ENCODE results near the gene CCDC63.

Gene CCDC63

GRCh38 chr12:110846615-110847566 lies at the start of gene CCDC63:
CCDC63 (plus strand) TSS chr12:110846987; CDS start chr12:110852955, 5,968 bp downstream.
- peak; percentile 12 to 63 for DNase-seq

GRCh38 chr12:110798461-110798860 lies 48.3 kb upstream of the CCDC63 start:
- no peak for DNase-seq

DNA sequence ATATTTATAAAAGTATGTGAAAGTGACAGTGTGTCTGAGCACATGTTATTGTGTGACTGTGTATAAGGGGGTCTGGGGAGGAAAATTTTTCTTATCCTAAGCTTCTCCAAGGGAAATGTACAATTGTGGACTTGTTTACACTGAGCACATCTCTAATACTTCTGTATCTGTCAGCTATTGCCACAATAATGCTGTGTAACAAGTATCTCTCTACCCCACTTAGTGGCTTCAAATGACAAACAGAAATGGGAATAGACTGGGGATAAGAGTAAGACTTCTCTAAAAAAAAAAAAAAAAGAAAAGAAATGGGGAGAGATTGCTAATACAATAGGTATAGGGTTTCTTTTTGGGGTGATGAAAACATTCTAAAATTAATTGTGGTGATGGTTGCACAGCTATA lies 44.3 kb upstream of the CCDC63 start:
- no peak for DNase-seq

DNA sequence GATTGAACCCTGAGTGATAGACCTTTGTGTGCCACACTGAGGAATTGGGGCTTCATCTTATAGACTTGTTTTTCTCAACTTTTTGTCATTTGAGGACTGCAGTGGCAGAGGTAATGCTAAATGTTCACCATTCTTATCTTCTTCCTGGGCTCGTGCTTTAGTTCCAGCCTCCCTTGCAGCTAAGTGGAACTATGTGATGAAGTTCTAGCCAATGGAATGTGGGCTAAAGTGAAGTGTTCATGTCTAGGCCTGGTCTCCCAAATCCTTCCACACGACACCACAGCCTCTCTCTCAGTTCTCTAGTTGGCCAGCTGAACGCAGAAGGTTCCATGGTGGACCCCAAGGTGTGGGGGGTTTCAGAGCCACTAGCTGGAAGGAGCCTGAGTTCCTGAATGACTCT lies 42.4 kb upstream of the CCDC63 start:
- no peak for DNase-seq

DNA sequence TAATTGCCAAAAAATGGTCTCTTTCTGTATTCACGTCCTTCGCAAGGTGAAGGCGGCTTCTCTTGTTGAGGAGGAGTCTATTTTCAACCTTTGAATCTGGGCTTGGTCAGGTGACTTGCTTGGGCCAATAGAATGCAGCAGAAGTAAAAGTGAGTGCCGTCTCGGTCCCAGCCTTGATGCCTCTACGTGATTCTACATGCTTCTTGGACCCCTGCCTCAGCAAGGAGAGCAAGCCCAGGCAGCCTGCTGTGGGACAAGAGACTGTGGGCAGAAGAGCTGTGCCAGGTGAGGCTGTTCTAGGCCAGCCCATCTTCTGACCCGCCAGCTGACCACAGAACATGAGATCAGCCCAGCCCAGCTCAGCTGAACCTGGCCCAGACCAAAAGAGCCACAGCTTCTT lies 39.1 kb upstream of the CCDC63 start:
- DNase-seq: no peak

- DNase-seq: no peak
Observed at GRCh38 chr12:110809149-110809548, 37.6 kb upstream of the CCDC63 start.

DNA sequence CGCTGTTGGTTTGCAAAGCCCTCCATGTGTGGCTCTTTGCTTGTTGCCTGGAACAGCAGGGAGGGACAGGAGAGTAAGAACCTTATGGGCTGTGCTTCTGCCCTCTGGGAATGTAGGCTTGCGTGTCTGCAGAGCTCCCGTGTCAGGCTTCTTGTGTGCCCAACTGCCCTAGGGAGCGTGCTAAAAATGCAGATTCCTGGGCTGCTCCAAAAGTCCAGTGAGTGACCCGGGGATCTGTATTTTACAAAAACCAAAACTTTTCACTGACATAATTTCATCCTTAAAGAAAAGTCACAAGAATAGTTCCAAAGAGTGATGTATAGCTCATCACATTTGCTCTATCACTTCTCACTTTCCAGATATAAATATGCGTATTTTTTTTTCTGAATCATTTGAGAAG lies 34.8 kb upstream of the CCDC63 start:
- DNase-seq: no peak

DNA sequence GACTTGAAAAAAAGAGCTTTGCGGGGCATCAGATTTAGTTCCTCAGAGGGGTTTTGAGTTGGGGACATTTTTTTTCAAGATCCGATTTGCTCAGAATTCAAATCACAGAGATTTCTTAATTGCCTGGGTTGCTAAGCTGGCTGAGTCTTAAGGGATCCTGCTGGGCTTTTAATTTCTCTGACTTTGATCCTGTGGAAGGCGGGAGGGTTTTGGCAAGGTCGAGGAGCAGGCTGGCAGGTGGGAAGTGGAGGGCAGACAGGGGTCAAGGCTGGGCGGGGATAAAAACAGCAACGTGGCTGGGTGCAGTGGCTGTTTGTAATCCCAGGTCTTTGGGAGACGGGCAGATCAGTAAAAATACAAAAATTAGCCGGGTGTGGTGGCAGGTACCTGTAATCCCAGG lies 33.5 kb upstream of the CCDC63 start:
- no peak for DNase-seq

GRCh38 chr12:110813756-110814155 lies 33.0 kb upstream of the CCDC63 start:
- DNase-seq: no peak

GRCh38 chr12:110816248-110816647 lies 30.5 kb upstream of the CCDC63 start:
- DNase-seq: no peak

DNA sequence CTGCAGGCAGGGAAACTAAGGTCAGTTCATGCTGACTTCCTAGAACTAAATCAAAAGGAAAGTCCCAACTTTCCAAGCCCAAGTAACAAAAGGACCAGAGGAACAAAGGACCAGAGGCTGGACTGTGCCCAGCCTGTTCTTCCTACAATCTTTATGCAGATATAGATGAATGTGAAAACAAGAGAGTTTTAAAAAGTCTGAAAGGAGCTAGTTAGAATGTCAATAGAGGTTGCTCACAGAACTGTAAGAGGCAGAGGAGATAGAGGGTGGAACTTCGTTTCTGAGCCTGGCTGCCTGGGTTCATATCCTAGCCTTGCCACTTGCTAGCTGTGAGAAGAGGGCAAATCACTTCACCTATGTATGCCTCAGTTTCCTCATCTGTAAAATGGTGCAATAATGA lies 30.0 kb upstream of the CCDC63 start:
- DNase-seq: no peak

GRCh38 chr12:110818511-110818910 lies 28.3 kb upstream of the CCDC63 start:
- no peak for DNase-seq

DNA sequence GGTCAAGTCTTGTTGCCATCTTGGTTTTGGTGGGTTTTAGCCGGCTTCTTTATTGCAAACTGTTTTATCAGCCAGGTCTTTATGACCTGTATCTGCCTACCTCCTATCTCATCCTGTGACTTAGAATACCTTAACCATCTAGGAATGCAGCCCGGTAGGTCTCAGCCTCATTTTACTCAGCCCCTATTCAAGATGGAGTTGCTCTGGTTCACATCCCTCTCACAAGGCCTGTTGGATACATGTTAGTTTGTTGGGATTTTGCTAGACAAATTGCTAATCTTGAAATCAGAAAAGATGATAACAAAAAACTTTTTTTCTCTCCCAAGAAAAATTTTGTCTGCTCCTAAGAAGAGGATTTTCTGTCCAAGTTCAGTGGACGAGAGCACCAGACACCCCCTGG lies 27.6 kb upstream of the CCDC63 start:
- DNase-seq: no peak

- DNase-seq: no peak
Observed at GRCh38 chr12:110819646-110820045, 27.1 kb upstream of the CCDC63 start.

- DNase-seq: no peak
Observed at GRCh38 chr12:110821917-110822316, 24.9 kb upstream of the CCDC63 start.

GRCh38 chr12:110822821-110823415 lies 23.9 kb upstream of the CCDC63 start:
- no peak for DNase-seq

DNA sequence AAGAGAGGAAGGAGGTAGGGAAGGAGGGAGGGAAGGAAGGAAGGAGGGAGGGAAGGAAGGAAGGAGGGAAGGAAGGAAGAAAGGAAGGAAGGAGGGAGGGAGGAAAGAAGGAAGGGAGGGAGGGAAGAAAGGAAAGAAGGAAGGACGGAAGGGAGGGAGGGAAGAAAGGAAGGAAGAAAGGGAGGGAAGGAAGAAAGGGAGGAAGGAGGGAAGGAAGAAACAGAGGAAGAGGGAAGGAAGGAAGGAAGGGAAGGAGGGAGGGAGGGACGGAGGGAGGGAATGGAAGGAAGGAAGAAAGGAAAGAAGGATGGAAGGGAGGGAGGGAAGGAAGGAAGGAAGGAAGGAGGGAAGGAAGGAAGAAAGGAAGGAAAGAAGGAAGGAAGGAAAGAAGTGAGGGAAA lies 22.4 kb upstream of the CCDC63 start:
- DNase-seq: no peak

GRCh38 chr12:110825530-110825929 lies 21.3 kb upstream of the CCDC63 start:
- no peak for DNase-seq

DNA sequence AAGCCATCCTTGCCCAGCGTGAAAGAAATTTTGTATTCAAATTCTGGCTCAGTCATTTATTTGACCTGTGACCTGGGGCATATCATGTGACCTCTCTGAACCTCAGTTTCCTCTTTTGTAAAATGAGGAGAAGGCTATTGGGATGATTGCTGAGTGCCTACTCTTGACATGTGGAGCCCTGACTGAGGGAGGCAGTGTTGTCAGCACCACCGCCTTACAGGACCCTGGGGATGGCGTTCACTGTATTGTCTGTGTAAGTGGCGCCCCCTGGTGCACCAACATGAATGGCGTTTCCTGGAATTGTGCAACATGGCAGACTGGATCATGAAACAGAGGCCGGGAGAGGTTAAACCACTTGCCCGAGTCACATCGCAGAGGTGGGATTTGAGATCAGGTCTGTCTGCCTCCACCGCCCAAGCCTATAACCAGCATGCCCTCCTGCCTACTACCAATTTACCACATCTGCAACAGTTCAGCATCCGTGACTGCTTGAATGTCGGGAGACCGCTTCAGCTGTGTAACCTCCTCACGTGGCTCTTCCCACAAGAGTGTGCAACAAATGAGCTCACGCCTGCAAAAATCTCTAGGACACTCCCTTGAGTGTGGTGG lies 20.1 kb upstream of the CCDC63 start:
- peak; percentile 79 to 86 for DNase-seq

DNA sequence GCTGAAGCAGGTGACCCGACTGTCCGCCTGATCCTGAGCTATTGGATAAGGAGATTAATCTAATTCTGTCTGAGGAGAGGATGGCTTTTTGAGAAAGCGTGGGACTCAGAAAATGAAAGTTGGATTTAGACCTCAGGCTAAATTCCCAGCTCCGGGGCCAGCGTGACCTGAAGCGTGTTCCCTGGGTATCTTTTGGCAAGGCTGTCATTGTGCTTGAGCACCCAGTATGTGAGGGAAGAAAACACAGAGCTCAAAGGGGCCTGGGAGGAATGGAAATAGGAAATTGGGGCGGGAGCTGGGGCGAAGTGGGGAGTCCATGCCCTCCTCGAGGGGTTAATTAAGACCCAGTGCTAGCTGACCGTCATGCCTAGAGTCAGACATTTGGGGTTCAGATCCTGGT lies 17.5 kb upstream of the CCDC63 start:
- DNase-seq: no peak

DNA sequence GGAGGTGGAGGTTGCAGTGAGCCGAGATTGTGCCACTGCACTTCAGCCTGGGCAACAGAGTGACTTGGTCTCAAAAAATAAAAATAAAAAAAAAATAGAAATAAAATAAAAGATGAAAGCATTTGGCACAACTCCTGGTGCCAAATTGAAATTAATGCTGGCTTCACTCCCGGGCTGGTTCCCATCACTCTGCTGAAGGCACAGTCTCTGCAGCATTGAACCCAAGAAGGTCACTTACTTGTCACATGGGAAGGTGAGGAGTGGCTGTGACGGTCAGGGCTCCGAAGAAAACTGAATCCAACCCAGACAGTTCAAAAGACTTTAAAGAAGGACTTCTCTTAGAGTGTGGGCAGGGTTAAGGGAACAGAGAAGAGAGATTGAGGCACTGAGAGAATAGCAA lies 10.5 kb upstream of the CCDC63 start:
- no peak for DNase-seq

- no peak for DNase-seq
Observed at GRCh38 chr12:110841007-110841406, 5.8 kb upstream of the CCDC63 start.

GRCh38 chr12:110844131-110844530 lies 2.7 kb upstream of the CCDC63 start:
- DNase-seq: no peak

All from NCI-H1930 (cell line).